HG02678 (cell line): ENCODE results near the gene B2M.
"Not testable (repeated sequence)": the region's sequence is repeated elsewhere in the genome, so short reads cannot be mapped to it uniquely, and the experiment has no call there.

Source experiments
- ATAC-seq: cut with Tn5 transposase; IDR thresholded peaks from one replicate; pipeline ENCODE4 v1.9.1; 2021; ENCODE audit warnings: mild to moderate bottlenecking, moderate library complexity; ENCODE audit not compliant: unreplicated experiment

The B2M gene

DNA sequence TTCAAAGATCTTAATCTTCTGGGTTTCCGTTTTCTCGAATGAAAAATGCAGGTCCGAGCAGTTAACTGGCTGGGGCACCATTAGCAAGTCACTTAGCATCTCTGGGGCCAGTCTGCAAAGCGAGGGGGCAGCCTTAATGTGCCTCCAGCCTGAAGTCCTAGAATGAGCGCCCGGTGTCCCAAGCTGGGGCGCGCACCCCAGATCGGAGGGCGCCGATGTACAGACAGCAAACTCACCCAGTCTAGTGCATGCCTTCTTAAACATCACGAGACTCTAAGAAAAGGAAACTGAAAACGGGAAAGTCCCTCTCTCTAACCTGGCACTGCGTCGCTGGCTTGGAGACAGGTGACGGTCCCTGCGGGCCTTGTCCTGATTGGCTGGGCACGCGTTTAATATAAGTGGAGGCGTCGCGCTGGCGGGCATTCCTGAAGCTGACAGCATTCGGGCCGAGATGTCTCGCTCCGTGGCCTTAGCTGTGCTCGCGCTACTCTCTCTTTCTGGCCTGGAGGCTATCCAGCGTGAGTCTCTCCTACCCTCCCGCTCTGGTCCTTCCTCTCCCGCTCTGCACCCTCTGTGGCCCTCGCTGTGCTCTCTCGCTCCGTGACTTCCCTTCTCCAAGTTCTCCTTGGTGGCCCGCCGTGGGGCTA is at the start of gene B2M, which contains the start of gene PATL2:
TSS of gene B2M (plus strand) at position 422 of the 647 bp plus-strand sequence. CDS start at position 452, 30 bp downstream.
TSS of gene PATL2 (minus strand) at position 228 of the 647 bp plus-strand sequence. CDS start 34,833 bp downstream, outside the sequence.
- peak; percentile 85 for ATAC-seq

DNA sequence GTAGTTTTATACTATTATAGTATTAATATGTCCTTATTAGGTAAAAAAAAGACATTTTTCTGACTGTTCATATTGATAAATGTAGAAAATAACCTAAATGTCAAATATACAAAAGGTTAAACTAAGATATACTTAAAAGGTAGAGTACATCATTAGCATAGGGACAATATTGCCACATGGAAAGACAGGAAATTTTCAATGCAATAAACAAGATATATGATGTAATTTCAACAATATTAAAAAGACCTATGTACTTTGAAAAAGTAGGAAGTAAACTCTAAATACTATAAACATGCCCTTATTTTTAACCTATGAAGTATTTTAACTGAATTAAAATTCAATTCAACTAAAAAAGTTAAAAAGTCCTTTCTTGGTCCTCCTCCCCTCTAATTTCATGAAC is 49.7 kb upstream of the B2M start:
- no peak for ATAC-seq

DNA sequence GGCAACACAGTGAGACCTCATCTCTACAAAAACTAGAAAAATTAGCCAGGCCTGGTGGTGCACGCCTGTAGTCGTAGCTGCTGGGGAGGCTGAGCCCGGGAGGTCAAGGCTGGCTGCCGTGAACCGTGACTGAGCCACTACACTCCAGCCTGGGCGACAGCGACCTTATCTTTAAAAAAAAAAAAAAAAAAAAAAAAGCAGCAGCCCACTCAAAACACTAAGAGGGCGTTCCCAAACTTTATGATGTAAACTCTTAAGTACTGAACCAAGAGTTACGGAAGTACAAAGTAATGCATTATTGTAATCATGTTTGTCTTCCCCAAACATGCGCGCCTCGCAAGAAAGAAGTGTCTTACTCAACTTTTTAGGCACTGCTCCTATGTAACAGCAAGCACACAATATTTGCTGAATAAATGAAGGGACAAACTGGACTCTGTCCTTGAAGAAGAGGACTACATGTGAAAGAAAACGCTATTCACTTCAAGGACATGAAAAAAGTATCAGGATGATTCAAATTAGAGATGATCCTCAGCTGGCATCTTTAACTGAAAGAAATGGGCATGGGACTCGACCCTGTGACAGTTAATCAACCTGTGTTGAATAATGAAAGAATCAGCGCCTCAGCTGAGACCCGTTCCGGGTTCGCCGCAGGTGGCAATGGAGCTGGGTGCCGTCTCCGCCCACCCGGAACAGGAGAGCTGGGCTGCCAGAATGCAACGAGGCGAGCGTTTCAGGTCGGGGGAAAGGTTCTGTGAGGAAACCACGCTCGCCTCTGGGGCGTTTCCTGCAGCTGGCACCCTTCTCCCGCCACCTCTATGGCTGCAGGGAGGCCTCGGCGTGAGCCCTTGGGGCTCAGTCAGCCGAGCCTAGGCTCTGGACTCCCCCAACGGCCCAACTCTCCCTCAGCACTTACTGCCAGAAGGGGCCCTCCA is 48.6 kb upstream of the B2M start:
- peak; percentile 56 for ATAC-seq

DNA sequence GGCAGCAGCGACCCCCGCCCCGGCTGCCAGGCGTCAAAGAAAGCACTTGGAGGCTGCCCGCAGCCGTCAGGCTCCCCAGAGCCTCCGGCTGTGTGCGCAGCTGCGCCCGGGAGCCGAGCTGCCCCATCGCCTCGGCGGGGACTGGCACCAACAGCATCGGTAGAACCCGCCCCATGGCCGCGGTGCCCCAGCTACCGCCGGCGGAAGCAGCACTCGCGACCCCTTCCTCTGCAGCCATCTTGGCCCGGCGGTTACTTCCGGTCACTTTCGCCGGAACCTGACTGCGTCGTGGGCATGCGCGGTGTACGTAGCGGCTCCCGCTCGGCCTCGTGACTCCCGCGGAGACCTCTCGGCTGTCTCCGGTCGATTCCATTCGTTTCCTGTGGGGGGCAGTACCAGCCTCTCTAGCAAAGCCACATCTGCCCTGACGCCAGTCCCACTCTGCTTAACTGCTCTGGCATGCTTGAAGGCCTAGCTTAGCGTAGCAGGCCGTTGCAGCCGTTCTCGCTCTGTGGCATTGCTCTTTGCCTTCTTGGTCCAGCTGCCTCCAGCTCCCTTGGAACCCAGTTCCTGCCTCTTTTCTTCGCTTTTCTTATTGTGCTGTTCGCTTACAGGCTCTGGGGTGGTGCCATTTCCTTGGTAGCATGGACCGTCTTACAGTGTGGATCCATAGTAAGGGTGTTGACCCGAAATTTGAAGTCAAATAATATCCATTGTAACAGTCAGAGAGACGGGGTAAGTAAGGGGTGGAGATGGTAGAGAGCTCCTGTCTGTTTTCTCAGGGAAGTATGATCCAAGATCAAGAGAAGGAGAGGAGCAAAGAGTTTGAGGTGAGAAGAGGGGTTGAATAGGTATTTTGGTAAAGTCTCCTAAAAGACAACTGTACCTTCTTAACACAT is 47.7 kb upstream of the B2M start, which contains the start of gene SPG11:
TSS of gene SPG11 (minus strand) at position 253 of the 899 bp plus-strand sequence. CDS start at position 238, 15 bp downstream.
- ATAC-seq: peak; percentile 76

DNA sequence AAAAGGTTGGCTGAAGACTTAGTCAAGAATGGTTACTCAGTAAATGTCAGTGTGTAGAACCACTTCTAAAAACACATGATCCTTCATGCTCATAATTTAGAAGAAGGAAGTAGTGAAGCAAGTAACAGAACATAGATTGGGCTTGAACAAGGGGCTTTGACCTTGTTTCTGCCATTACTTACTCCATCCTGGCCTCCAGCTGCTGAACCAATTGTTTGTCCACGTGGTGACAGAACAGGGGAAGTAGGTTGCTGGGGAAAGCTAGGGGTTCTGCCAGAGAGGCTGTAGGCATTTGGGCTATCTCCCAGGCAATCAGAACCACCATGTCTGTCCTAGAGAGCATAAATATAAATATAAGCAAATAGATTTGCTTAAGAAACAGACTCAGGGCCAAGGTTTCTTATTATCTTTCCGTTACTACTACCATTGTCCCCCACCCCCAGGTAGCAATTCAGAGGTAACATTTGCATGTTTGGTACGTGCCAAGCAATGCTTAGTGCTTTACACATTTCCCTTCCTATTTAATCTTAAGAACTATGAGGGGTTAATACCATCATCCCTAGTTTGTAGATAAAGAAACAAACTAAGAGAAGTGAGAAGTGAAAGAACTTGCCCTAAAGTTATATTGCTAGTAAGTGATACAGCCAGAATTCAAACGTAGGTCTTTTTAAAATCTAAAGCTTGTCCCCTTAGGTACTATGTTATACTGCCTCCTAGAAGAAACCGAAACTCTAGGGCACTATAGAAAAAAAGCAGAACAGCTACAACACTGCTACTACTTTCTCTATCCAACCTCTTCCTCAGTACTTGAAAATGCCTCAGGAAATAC is 44.9 kb upstream of the B2M start:
- ATAC-seq: no peak

DNA sequence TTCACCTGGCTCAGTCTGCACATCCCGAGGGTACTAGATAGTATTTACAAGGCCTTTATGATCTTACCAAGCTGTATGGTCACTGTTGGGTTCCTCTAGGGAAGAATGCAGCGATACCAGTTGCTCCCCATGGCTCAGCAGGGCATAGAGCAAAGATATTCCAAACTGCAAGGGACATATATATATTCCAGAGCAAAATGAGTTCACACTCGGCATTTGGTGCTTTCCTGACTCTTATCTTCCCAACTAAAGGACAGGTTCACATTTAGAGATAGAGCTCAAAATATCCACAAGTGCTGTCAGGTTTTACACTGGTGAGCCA is 44.3 kb upstream of the B2M start:
- ATAC-seq: no peak

DNA sequence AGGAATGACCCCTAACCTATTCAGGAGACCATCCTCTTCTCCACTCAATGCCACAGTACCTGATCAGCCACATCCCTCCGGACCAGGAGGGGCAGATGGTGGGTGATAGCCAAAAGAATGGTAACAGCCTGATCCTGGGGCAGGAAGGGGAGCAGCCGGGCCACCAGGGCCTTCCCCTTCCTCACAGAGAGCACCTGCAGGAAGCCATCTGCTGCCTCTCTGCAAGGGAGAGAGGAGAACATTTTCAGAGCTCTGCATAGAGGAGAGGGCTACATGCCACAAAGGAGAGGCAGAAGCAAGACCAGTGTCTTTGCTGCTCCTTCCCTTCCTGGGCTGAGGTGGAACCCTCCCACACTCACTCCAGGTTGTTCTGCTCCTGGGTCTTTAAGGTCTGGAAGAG is 42.4 kb upstream of the B2M start:
- ATAC-seq: no peak

DNA sequence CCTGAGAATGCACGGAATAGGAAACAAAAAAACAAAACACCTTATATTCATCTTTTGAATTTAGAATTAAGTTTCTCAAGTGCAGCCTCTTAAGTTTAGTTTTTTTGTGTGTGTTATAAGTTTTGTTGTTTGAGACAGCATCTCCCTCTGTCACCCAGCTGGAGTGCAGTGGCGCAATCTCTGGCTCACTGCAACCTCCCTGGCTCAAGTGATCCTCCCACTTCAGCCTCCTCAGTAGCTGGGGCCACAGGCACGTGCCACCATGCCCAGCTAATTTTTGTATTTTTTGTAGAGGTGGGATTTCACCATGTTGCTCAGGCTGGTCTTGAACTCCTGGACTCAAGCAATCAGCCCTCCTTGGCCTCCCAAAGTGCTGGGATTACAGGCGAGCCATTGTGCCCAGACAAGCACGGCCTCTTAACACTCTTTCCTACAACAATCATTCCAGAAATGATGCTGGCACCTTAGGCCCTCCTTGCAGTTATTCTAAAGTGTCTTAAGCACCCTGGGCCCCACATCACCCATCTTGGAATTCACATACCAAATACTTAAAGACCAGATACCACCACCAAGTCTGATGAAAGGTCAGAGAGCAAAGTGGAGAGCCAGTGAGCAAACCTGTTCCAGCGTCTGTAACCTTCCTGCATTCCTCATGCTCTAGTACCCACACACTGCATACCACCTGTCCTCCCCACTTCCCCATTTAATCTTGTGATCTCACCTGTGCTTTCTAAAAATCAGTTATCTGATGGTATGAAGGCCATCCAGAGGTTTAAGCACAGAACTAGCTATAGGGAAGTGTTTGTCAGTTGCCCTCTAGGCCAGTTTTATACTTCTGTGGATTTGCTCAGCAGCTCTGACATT is 41.0 kb upstream of the B2M start:
- ATAC-seq: no peak

DNA sequence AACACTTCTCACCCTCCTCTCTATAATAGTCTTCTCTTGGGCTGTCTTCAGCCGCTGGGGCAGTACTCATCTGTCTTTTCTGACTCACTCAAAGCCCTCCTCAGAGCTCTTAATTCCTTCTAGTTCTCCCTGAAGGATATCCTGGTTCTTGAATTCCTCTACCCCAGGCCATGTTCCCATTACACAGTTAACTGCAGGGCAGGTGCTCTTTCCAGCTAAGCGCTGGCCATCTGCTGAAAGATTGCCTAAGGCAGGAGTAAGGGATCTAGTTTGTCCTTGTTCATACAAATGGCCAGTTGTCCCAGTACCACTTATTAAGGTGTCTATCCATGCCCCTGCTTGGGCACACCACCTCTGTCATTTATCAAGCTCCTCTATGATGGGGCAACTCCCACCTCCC is 37.7 kb upstream of the B2M start:
- ATAC-seq: no peak

DNA sequence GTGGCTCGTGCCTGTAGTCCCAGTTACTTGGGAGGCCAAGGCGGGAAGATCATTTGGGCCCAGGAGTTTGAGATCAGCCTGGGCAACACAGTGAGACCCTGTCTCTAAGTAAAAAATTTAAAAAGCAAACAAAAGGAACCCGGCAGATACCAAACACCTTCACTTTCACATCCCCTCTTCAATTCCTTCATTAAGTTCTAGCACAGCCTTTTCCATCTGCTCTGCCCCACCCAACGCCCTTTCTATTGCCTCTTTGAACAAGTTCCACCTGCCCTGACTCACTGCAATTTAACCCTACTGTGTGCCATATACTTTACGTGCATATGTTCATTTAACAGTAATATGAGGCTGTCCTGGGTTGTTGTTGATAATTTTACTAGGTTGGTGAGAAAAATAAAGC is 35.4 kb upstream of the B2M start:
- ATAC-seq: no peak

DNA sequence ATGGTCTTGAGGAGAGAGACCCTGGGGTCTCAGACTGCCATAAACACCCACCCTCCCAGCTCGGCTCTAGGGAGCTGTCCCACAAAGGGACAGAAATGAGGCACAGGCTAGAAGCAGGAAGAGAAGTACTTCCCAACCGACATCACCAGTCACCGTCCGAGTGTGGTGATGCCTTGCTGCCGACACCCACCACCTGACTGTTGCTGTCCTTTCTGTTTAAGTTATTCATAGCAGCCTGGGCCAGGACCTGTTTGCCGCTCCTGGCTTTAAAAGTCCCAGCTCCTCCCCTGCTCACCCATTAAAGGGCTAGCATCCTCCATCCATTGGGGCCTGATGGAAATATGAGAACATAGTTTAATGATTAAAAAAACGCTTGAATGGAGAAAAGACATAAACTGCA is 34.6 kb upstream of the B2M start:
- peak; percentile 47 for ATAC-seq

DNA sequence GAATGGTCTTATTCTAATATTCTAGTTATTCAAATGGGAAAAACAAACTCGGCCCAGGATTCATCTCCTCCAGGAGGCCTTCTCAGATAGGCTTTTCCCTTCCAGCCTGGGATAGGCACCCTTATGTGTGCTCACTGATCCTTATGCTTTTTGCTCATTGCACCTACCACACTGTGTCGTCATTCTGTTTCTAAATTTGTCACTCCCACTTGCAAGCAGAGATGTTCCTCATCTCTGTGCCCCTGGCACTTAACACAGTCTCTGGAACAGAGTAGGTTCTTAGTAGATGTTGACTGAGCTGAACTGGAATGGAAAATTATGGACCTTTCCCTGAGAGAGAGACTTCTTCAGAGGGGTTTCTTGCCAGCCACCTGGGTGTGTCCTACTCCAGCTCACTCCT is 29.1 kb upstream of the B2M start:
- no peak for ATAC-seq

DNA sequence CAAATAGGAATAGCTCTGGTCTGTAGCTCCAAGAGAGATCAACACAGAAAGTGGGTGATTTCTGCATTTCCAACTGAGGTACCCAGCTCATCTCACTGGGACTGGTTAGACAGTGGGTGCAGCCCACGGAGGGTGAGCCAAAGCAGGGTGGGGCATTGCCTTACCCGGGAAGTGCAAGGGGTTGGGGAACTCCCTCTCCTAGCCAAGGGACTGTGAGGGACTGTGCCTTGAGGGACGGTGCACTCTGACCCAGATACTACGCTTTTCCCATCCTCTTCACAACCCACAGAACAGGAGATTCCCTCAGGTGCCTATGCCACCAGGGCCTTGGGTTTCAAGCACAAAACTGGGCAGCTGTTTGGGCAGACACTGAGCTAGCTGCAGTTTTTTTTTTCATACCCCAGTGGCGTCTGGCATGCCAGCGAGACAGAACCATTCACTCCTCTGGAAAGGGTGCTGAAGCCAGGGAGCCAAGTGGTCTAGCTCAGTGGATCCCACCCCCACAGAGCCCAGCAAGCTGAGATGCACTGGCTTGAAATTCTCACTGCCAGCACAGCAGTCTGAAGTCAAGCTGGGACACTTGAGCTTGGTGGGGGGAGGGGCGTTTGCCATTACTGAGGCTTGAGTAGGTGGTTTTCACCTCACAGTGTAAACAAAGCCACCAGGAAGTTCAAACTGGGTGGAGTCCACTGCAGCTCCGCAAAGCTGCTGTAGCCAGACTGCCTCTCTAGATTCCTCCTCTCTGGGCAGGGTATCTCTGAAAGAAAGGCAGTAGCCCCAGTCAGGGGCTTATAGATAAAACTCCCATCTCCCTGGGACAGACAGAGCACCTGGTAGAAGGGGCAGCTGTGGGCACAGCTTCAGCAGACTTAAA is 28.3 kb upstream of the B2M start:
- not testable (repeated sequence) for ATAC-seq

DNA sequence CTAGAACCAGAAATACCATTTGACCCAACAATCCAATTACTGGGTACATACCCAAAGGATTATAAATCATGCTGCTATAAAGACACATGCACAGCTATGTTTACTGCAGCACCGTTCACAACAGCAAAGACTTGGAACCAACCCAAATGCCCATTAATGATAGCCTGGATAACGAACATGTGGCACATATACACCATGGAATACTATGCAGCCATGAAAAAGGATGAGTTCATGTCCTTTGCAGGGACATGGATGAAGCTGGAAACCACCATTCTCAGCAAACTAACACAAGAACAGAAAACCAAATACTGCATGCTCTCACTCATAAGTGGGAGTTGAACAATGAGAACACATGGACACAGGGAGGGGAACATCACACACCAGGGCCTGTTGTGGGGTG is 22.0 kb upstream of the B2M start:
- ATAC-seq: not testable (repeated sequence)

DNA sequence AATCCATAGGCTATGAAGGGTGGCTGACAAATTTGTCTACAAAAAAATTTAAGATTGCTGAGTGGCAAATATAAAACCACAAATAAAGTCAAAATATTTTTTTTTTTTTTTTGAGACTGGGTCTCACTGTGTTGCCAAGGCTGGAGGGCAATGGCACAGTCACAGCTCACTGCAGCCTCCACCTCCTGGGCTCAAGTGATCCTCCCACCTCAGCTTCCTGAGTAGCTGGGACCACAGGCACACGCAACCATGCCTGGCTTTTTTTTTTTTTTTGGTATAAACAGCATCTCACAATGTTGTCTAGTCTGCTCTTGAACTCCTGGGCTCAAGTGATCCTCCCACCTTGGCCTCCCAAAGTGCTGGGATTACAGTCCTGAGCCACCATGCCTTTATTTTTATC is 21.1 kb upstream of the B2M start:
- not testable (repeated sequence) for ATAC-seq

DNA sequence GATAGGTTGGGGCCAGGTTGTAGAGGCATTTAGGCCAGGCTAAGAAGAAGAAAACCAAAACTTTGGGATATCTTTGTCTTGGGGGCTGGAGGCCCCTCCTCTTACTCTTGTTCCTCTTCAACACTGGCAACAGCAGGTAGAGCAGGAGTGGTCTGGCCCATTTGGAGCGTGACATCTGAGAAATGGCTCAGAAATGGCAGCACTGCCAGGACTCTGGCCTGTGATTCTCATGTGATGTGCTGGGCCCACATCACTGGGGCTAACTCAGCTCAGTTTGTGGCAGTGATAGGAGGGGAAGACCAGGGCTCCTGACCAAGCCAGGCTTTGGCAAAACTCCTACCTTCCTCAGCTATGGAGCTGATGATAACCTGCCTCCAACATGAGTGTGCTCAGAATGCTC is 18.7 kb upstream of the B2M start:
- no peak for ATAC-seq

DNA sequence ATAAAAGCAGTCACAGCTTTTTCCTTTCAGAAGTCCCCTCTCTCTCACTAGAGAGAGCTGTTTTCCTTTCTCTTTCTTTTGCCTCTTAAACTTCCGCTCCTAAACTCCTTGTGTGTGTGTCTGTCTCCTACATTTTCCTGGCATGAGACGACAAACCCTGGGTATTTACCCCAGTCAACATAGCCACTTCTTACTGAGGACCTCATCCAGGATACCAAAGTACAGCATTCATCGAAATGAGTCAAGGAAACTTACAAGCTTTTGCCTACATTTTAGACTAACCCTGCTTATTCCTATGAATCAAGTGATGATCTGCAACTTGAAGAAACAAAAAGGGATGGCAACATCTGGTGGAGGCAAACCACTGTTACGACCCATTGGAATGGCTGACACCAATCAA is 16.9 kb upstream of the B2M start:
- no peak for ATAC-seq

DNA sequence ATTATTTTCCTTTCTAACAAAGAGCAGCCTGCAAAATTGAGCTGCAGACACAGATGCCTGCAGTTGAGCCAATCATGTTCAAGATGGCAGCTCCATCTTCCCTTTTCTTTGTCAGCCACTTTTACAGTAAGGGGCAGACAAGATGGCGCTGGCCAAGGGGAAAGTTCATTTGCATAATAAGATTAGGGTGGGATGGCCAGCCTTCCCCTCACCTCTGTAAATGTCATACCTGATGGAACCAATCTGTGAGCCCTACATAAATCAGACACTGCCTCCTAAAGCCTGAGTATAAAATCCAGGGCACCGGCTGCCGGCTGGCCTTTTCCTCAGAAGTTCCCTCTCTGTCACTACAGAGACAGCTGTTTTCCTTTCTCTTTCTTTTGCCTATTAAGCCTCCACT is 16.0 kb upstream of the B2M start:
- no peak for ATAC-seq
